AG04450 (cell line): ENCODE data around the gene GSG1L. TPM values are rescaled to one million over a fixed set of nuclear protein-coding genes. Genes with fewer than 3 reads are reported as not detected.

Source experiments
- CTCF ChIA-PET: fragments of 300-600, 350-600 bp; formaldehyde crosslinking; extraction: SDS; loops from one replicate; lab custom pipeline; 2022; ENCODE audit warnings: antibody characterized with exemption, inconsistent platforms; lab: Charles Lee
- POLR2A ChIA-PET: fragments of 350-600 bp; formaldehyde crosslinking; extraction: SDS; loops from one replicate; lab custom pipeline; 2021; ENCODE audit warnings: antibody characterized with exemption, inconsistent platforms; lab: Yijun Ruan, JAX
- DNase-seq: peaks from one replicate; pipeline ENCODE4 v3.0.0-alpha.2; 2011; ENCODE audit warnings: low read depth, low spot score
- H3K27ac ChIP-seq: one replicate; pipeline ENCODE4 v1.5.1; 2012; ENCODE audit warnings: low read depth, low read length, control low read depth
- H3K27me3 ChIP-seq: one replicate; pipeline ENCODE4 v1.6.0; 2012; ENCODE audit warnings: low read length; ENCODE audit not compliant: control insufficient read depth, insufficient read depth
- H3K4me3 ChIP-seq: 2 replicates; pipeline ENCODE4 v1.5.1; 2011; ENCODE audit warnings: mild to moderate bottlenecking, low read depth, low read length, control low read depth
- H3K9me3 ChIP-seq: 2 replicates; pipeline ENCODE4 v1.5.1; 2012; ENCODE audit warnings: low read length; ENCODE audit not compliant: control insufficient read depth, insufficient read depth
- polyA plus RNA-seq: library from polyadenylated mRNA; depleted of rRNA; stranded (reverse); fragments of >200 nt; gene quantifications from 2 replicates; pipeline ENCODE4 v1.2.3, GENCODE V29; 2011
- TF ChIP-seq, protein P1 (sequence below): IDR thresholded peaks from 2 replicates; pipeline ENCODE4 v1.5.1; 2011; ENCODE audit warnings: low read depth, low read length, control low read depth, inconsistent platforms

The GSG1L gene
- polyA plus RNA-seq, 1 experiment, result not detected

GRCh38 chr16:28073836-28074235 lies 10.3 kb upstream of the GSG1L start:
- Histone ChIP-seq H3K4me3 (no peak overlapping the region), H3K9me3 (no peaks in the 10 kb centered on the region), H3K27ac (no peak overlapping the region), H3K27me3 (peaks cover 10% of the 10 kb centered on the region)
- ChIA-PET CTCF (no interaction called here), POLR2A (no interaction called here)
- no peak for DNase-seq
- TF ChIP-seq, protein P1, sequence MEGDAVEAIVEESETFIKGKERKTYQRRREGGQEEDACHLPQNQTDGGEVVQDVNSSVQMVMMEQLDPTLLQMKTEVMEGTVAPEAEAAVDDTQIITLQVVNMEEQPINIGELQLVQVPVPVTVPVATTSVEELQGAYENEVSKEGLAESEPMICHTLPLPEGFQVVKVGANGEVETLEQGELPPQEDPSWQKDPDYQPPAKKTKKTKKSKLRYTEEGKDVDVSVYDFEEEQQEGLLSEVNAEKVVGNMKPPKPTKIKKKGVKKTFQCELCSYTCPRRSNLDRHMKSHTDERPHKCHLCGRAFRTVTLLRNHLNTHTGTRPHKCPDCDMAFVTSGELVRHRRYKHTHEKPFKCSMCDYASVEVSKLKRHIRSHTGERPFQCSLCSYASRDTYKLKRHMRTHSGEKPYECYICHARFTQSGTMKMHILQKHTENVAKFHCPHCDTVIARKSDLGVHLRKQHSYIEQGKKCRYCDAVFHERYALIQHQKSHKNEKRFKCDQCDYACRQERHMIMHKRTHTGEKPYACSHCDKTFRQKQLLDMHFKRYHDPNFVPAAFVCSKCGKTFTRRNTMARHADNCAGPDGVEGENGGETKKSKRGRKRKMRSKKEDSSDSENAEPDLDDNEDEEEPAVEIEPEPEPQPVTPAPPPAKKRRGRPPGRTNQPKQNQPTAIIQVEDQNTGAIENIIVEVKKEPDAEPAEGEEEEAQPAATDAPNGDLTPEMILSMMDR, result no peak

- Histone ChIP-seq H3K27ac (no peak overlapping the region), H3K9me3 (no peaks in the 10 kb centered on the region), H3K4me3 (no peak overlapping the region), H3K27me3 (peaks cover 16% of the 10 kb centered on the region)
- ChIA-PET POLR2A (no interaction called here), CTCF (interaction anchor here (0.5 to 3.8 kb wide), 6 partner anchors 99 to 467 kb away, joined by 3 to 69 read pairs (median 27); no protein-coding TSS in a partner anchor)
- no peak for DNase-seq
- TF ChIP-seq, protein P1, result no peak
Observed at GRCh38 chr16:28072087-28072486, 8.6 kb upstream of the GSG1L start.

GRCh38 chr16:28069971-28070794 lies 6.7 kb upstream of the GSG1L start:
- ChIA-PET POLR2A (interaction anchor here (1.1 kb wide), 1 partner anchor 98 kb away, joined by 3 read pairs; no protein-coding TSS in a partner anchor), CTCF (interaction anchor here (0.6 to 3.8 kb wide), 24 partner anchors 8 to 555 kb away, joined by 3 to 69 read pairs (median 4); partner anchors contain the start of genes GTF3C1 and KATNIP)
- Histone ChIP-seq H3K4me3 (no peak overlapping the region), H3K27ac (no peak overlapping the region), H3K27me3 (peaks cover 27% of the 10 kb centered on the region), H3K9me3 (no peaks in the 10 kb centered on the region)
- DNase-seq, result no peak
- TF ChIP-seq, protein P1, result no peak

- no peak overlapping the region for H3K27ac ChIP-seq
- no peak overlapping the region for H3K4me3 ChIP-seq
- H3K9me3 ChIP-seq, result no peaks in the 10 kb centered on the region
- ChIA-PET POLR2A (no interaction called here), CTCF (interaction anchor here (0.7 to 2.8 kb wide), 4 partner anchors 11 to 484 kb away, joined by 3 to 10 read pairs (median 4); no protein-coding TSS in a partner anchor)
- TF ChIP-seq, protein P1, result no peak
- H3K27me3 ChIP-seq, result peaks cover 38% of the 10 kb centered on the region
- no peak for DNase-seq
Observed at GRCh38 chr16:28068976-28069375, 5.5 kb upstream of the GSG1L start.
